Fibroblast of villous mesenchyme (primary cell): ENCODE measurements around the gene CIRBP. TPM values are rescaled to one million over a fixed set of nuclear protein-coding genes. Genes with fewer than 3 reads are reported as not detected.

ENCODE experiments used
- DNase-seq: peaks from one replicate; pipeline ENCODE4 v3.0.0-alpha.2; 2010; ENCODE audit warnings: low read depth
- H3K4me3 ChIP-seq: 2 replicates; pipeline ENCODE4 v1.5.1; 2011; ENCODE audit warnings: low read depth, mild to moderate bottlenecking, low read length
- total RNA-seq: library from RNA; depleted of rRNA; stranded (reverse); fragments of >200 nt; gene quantifications from 2 replicates; pipeline ENCODE4 v1.2.3, GENCODE V29; 2012
- TF ChIP-seq, protein P1 (sequence below): IDR thresholded peaks from 2 replicates; pipeline ENCODE4 v1.5.1; 2012; ENCODE audit warnings: low read depth, mild to moderate bottlenecking, low read length; ENCODE audit not compliant: insufficient read depth

Gene CIRBP
- total RNA-seq, 1 donor: 85.5 TPM

DNA sequence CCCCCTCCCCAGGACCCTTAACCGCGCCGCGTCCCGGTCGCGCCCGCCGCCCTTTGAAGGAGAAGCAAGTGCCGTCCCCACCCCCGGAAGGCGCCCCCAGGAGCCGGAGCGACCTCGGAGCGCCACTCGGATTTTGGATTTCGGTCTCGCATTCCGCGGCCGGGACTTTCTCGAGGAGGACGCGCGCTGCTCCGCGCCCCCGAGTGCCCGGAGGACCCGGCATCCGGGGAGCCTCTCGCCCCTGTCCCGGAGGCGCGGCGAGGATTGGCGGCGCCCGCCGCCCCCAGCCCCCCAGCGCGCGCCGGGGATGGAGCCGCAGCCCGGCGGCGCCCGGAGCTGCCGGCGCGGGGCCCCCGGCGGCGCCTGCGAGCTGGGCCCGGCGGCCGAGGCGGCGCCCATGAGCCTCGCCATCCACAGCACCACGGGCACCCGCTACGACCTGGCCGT, 19.1 kb upstream of the CIRBP start:
- no peak for DNase-seq
- peak overlapping the region; percentile 87 for H3K4me3 ChIP-seq
- TF ChIP-seq, protein P1, sequence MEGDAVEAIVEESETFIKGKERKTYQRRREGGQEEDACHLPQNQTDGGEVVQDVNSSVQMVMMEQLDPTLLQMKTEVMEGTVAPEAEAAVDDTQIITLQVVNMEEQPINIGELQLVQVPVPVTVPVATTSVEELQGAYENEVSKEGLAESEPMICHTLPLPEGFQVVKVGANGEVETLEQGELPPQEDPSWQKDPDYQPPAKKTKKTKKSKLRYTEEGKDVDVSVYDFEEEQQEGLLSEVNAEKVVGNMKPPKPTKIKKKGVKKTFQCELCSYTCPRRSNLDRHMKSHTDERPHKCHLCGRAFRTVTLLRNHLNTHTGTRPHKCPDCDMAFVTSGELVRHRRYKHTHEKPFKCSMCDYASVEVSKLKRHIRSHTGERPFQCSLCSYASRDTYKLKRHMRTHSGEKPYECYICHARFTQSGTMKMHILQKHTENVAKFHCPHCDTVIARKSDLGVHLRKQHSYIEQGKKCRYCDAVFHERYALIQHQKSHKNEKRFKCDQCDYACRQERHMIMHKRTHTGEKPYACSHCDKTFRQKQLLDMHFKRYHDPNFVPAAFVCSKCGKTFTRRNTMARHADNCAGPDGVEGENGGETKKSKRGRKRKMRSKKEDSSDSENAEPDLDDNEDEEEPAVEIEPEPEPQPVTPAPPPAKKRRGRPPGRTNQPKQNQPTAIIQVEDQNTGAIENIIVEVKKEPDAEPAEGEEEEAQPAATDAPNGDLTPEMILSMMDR: no peak

GRCh38 chr19:1250437-1251260, 18.5 kb upstream of the CIRBP start:
- peak overlapping the region; percentile 87 for H3K4me3 ChIP-seq
- peak; percentile 82 for DNase-seq
- TF ChIP-seq, protein P1: no peak

DNA sequence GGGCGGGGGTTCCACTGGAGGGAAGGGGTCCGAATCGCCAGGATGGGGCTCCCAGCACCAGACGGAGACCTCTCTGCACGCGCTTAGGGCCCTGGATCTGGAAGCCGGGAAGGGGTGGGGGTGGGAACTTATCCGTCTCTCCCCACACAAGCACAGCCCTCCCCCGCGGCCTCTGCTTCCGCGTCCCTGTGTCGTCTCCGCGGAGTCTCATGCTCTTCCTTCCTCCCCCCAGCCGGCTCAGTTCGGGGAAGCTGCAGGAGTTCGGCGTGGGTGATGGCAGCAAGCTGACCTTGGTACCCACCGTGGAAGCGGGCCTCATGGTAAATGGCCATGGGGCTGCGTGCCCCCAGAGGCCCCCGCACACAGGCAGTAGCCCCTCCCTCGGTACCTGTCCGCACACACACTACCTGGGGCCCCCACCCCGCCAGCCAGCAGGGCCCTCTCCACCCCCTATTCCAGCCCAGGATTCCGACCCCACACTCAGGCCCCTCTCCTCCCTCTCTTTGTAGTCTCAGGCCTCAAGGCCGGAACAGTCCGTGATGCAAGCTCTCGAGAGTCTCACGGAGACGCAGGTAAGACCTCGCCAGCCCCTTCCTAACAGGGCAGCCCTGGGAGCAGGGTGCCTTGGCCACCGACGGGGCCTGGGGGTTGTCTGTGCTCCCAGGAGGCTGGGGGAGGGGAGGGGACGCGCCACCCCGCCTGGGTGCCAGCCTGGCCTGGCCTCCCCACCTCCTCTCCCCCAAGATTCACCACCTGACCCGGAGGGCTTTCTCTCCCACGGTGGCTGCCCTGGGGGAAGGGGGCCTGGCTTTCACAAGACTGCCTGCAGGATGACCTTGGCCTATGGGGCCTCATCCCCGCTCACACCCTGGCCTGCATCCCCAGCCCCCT, 17.6 kb upstream of the CIRBP start:
- peak overlapping the region; percentile 87 for H3K4me3 ChIP-seq
- TF ChIP-seq, protein P1: no peak
- DNase-seq: peak; percentile 80

GRCh38 chr19:1252221-1252820, 16.8 kb upstream of the CIRBP start:
- TF ChIP-seq, protein P1: no peak
- H3K4me3 ChIP-seq: peak overlapping the region; percentile 87
- peak; percentile 91 for DNase-seq

- TF ChIP-seq, protein P1: no peak
- peak overlapping the region; percentile 87 for H3K4me3 ChIP-seq
- peak; percentile 99 for DNase-seq
Observed at GRCh38 chr19:1252821-1253513, 16.2 kb upstream of the CIRBP start.

GRCh38 chr19:1253514-1254080, 15.5 kb upstream of the CIRBP start:
- peak overlapping the region; percentile 87 for H3K4me3 ChIP-seq
- no peak for DNase-seq
- TF ChIP-seq, protein P1: no peak
